Mesenchymal stem cell (in vitro differentiated cells and primary cell): ENCODE measurements around the gene TDRD9.
A peak's percentile ranks its signal among the peaks of the same experiment; 100 is the strongest.

Source experiments
- DNase-seq: peaks from one replicate; pipeline ENCODE4 v3.0.0-alpha.2; 2013
- H2AFZ ChIP-seq: one replicate; pipeline ENCODE4 v1.6.1; 2013; ENCODE audit warnings: low read depth, mild to moderate bottlenecking, control low read depth, inconsistent platforms, low read length, moderate library complexity
- H2AK5ac ChIP-seq: 2 replicates; pipeline ENCODE4 v1.6.1; 2013; ENCODE audit warnings: low read length, moderate library complexity, mild to moderate bottlenecking, inconsistent platforms; ENCODE audit not compliant: severe bottlenecking
- H2BK120ac ChIP-seq: one replicate; pipeline ENCODE4 v1.6.1; 2013; ENCODE audit warnings: low read depth, mild to moderate bottlenecking, inconsistent platforms, low read length, moderate library complexity
- H2BK12ac ChIP-seq, 2 experiments: one replicate each; pipeline ENCODE4 v1.6.1; 2013; ENCODE audit warnings: inconsistent platforms in 2 of 2, low read length in 2 of 2, mild to moderate bottlenecking in 2 of 2, moderate library complexity in 2 of 2, control low read depth in 1 of 2
- H2BK15ac ChIP-seq: one replicate; pipeline ENCODE4 v1.6.1; 2013; ENCODE audit warnings: mild to moderate bottlenecking, low read depth, inconsistent platforms; ENCODE audit not compliant: poor library complexity, severe bottlenecking
- H2BK5ac ChIP-seq: 2 replicates; pipeline ENCODE4 v1.6.1; 2013; ENCODE audit warnings: low read depth, mild to moderate bottlenecking, low read length, control low read depth, inconsistent platforms; ENCODE audit not compliant: poor library complexity, severe bottlenecking
- H3K14ac ChIP-seq, 2 experiments: one replicate each; pipeline ENCODE4 v1.6.1; 2013; ENCODE audit warnings: inconsistent platforms in 2 of 2, low read length in 2 of 2, control low read depth in 1 of 2, mild to moderate bottlenecking in 1 of 2, moderate library complexity in 1 of 2
- H3K18ac ChIP-seq, 2 experiments: one replicate each; pipeline ENCODE4 v1.6.1; 2013; ENCODE audit warnings: inconsistent platforms in 2 of 2, low read length in 2 of 2, control low read depth in 1 of 2, low read depth in 1 of 2, mild to moderate bottlenecking in 1 of 2
- H3K23ac ChIP-seq, 2 experiments: one replicate each; pipeline ENCODE4 v1.6.1; 2013; ENCODE audit warnings: inconsistent platforms in 2 of 2, low read length in 2 of 2, mild to moderate bottlenecking in 2 of 2, moderate library complexity in 2 of 2, control low read depth in 1 of 2
- H3K27ac ChIP-seq: 2 replicates; pipeline ENCODE4 v1.5.1; 2013; ENCODE audit warnings: mild to moderate bottlenecking, moderate library complexity, low read length, control low read depth, inconsistent platforms; ENCODE audit not compliant: poor library complexity, severe bottlenecking
- H3K27me3 ChIP-seq, 2 experiments: 2 replicates each; pipeline versions ENCODE4 v1.6.1 to v1.7.0; 2013; ENCODE audit warnings: low read length in 2 of 2, mild to moderate bottlenecking in 2 of 2, moderate library complexity in 2 of 2, control low read depth in 1 of 2, inconsistent platforms in 1 of 2; ENCODE audit not compliant: control insufficient read depth in 1 of 2, insufficient read depth in 1 of 2
- H3K36me3 ChIP-seq, 2 experiments: 2 replicates each; pipeline versions ENCODE4 v1.6.1 to v1.7.0; 2013; ENCODE audit warnings: low read length in 2 of 2, control low read depth in 1 of 2, inconsistent platforms in 1 of 2, low read depth in 1 of 2, mild to moderate bottlenecking in 1 of 2; ENCODE audit not compliant: insufficient read depth in 2 of 2, control insufficient read depth in 1 of 2
- H3K4ac ChIP-seq, 2 experiments: one replicate each; pipeline ENCODE4 v1.6.1; 2013; ENCODE audit warnings: inconsistent platforms in 2 of 2, low read length in 2 of 2, mild to moderate bottlenecking in 2 of 2, moderate library complexity in 2 of 2, control low read depth in 1 of 2, low read depth in 1 of 2
- H3K4me1 ChIP-seq: 2 replicates; pipeline ENCODE4 v1.6.1; 2013; ENCODE audit warnings: low read depth, low read length, control low read depth; ENCODE audit not compliant: control insufficient read depth, insufficient read depth
- H3K4me2 ChIP-seq: 2 replicates; pipeline ENCODE4 v1.6.1; 2013; ENCODE audit warnings: low read length, mild to moderate bottlenecking, inconsistent platforms; ENCODE audit not compliant: poor library complexity, severe bottlenecking
- H3K4me3 ChIP-seq, 2 experiments: 2 replicates each; pipeline versions ENCODE4 v1.5.1 to v1.7.0; 2013; ENCODE audit warnings: low read length in 2 of 2, mild to moderate bottlenecking in 2 of 2, control low read depth in 1 of 2, low read depth in 1 of 2; ENCODE audit not compliant: insufficient read depth in 1 of 2
- H3K79me1 ChIP-seq: replicated peaks from 2 replicates; pipeline ENCODE4 v1.6.1; 2013; ENCODE audit warnings: mild to moderate bottlenecking, control low read depth, low read length, inconsistent platforms; ENCODE audit not compliant: poor library complexity, severe bottlenecking
- H3K9ac ChIP-seq: 2 replicates; pipeline ENCODE4 v1.7.0; 2013; ENCODE audit warnings: mild to moderate bottlenecking, low read length, moderate library complexity
- H3K9me3 ChIP-seq: 2 replicates; pipeline ENCODE4 v1.7.0; 2013; ENCODE audit warnings: mild to moderate bottlenecking, low read length; ENCODE audit not compliant: control insufficient read depth
- H4K8ac ChIP-seq: one replicate; pipeline ENCODE4 v1.6.1; 2013; ENCODE audit warnings: inconsistent platforms, mild to moderate bottlenecking, low read length, moderate library complexity
- H4K91ac ChIP-seq: one replicate; pipeline ENCODE4 v1.6.1; 2013; ENCODE audit warnings: mild to moderate bottlenecking, low read length, inconsistent platforms
- WGBS: methylation state at CpG from one replicate; pipeline ENCODE4 v1.1.7; 2013; ENCODE audit warnings: mixed read lengths; 5-methylcytosine and 5-hydroxymethylcytosine counted together

Gene TDRD9

GRCh38 chr14:104019806-104020205 lies 91.5 kb downstream of the TDRD9 start:
- H3K9ac ChIP-seq, result no peak overlapping the region
- H3K79me1 ChIP-seq, result no peaks in the 10 kb centered on the region
- no peak overlapping the region for H4K8ac ChIP-seq
- no peak overlapping the region for H2AK5ac ChIP-seq
- H3K9me3 ChIP-seq, result no peaks in the 10 kb centered on the region
- H3K18ac ChIP-seq, result no peak overlapping the region
- H2AFZ ChIP-seq, result no peak overlapping the region
- H2BK5ac ChIP-seq, result no peak overlapping the region
- H3K36me3 ChIP-seq, result no peaks in the 10 kb centered on the region
- H4K91ac ChIP-seq, result no peak overlapping the region
- no peak overlapping the region for H3K23ac ChIP-seq
- no peak for DNase-seq
- H3K4me1 ChIP-seq, result no peaks in the 10 kb centered on the region
- no peak overlapping the region for H2BK120ac ChIP-seq
- no peak overlapping the region for H3K4me3 ChIP-seq
- WGBS, result 65% methylated on average over 7 of the region's 7 CpGs
- no peak overlapping the region for H2BK15ac ChIP-seq
- peaks cover 11 to 20% of the 10 kb centered on the region in 2 experiments for H3K27me3 ChIP-seq
- peak overlapping the region in 1 of 2 experiments; percentile 27 for H3K14ac ChIP-seq
- H3K4me2 ChIP-seq, result no peak overlapping the region
- H3K4ac ChIP-seq, result no peak overlapping the region
- no peak overlapping the region for H2BK12ac ChIP-seq
- H3K27ac ChIP-seq, result no peak overlapping the region

- Histone ChIP-seq H3K79me1 (no peaks in the 10 kb centered on the region), H3K27me3 (peaks cover 11 to 20% of the 10 kb centered on the region in 2 experiments), H2BK12ac (no peak overlapping the region)
Measured at GRCh38 chr14:104020471-104020870, 92.2 kb downstream of the TDRD9 start.

GRCh38 chr14:104023325-104024055 lies 95.2 kb downstream of the TDRD9 start:
- H3K4me2 ChIP-seq, result no peak overlapping the region
- peak overlapping the region in 1 of 2 experiments; percentile 16 for H3K4ac ChIP-seq
- H3K79me1 ChIP-seq, result no peaks in the 10 kb centered on the region
- H4K8ac ChIP-seq, result no peak overlapping the region
- no peak overlapping the region for H4K91ac ChIP-seq
- WGBS, result 87% methylated on average over 1 of the region's 2 CpGs
- no peak overlapping the region for H3K9ac ChIP-seq
- H3K23ac ChIP-seq, result no peak overlapping the region
- DNase-seq, result no peak
- no peak overlapping the region for H3K27ac ChIP-seq
- no peak overlapping the region for H2BK5ac ChIP-seq
- H2AK5ac ChIP-seq, result no peak overlapping the region
- H3K18ac ChIP-seq, result no peak overlapping the region
- no peaks in the 10 kb centered on the region for H3K36me3 ChIP-seq
- no peak overlapping the region for H3K4me3 ChIP-seq
- peak overlapping the region; percentile 27 for H2AFZ ChIP-seq
- H3K4me1 ChIP-seq, result no peaks in the 10 kb centered on the region
- peaks cover 4 to 12% of the 10 kb centered on the region in 2 experiments for H3K27me3 ChIP-seq
- H2BK12ac ChIP-seq, result no peak overlapping the region
- H3K14ac ChIP-seq, result peak overlapping the region in 1 of 2 experiments; percentile 71
- H2BK15ac ChIP-seq, result no peak overlapping the region
- H2BK120ac ChIP-seq, result no peak overlapping the region
- no peaks in the 10 kb centered on the region for H3K9me3 ChIP-seq

More at GRCh38 chr14:104020471-104020870, 92.2 kb downstream of the TDRD9 start:
- Histone ChIP-seq H2BK15ac (no peak overlapping the region), H3K4ac (no peak overlapping the region), H3K9ac (no peak overlapping the region), H3K14ac (no peak overlapping the region), H3K18ac (no peak overlapping the region), H4K91ac (no peak overlapping the region), H3K9me3 (no peaks in the 10 kb centered on the region), H3K23ac (no peak overlapping the region), H2BK120ac (no peak overlapping the region), H3K4me1 (no peaks in the 10 kb centered on the region), H2BK5ac (no peak overlapping the region), H2AK5ac (no peak overlapping the region), H4K8ac (no peak overlapping the region), H3K36me3 (no peaks in the 10 kb centered on the region), H3K27ac (no peak overlapping the region), H3K4me2 (no peak overlapping the region), H3K4me3 (no peak overlapping the region), H2AFZ (no peak overlapping the region)
- WGBS, result 81% methylated on average over 9 of the region's 9 CpGs
- DNase-seq, result no peak

GRCh38 chr14:104025534-104025933 lies 97.3 kb downstream of the TDRD9 start:
- Histone ChIP-seq H3K4me3 (no peak overlapping the region), H2BK5ac (no peak overlapping the region), H3K18ac (no peak overlapping the region), H3K9ac (no peak overlapping the region), H4K91ac (no peak overlapping the region), H2AFZ (no peak overlapping the region), H3K27me3 (peaks cover 4 to 24% of the 10 kb centered on the region in 2 experiments), H2BK15ac (no peak overlapping the region), H3K4me1 (no peaks in the 10 kb centered on the region), H3K27ac (no peak overlapping the region), H3K4ac (no peak overlapping the region), H4K8ac (no peak overlapping the region), H2BK12ac (no peak overlapping the region), H3K23ac (no peak overlapping the region), H3K36me3 (no peaks in the 10 kb centered on the region), H3K4me2 (no peak overlapping the region), H3K79me1 (no peaks in the 10 kb centered on the region), H3K14ac (no peak overlapping the region), H2BK120ac (no peak overlapping the region), H2AK5ac (no peak overlapping the region), H3K9me3 (no peaks in the 10 kb centered on the region)
- WGBS, result 77% methylated on average over 3 of the region's 3 CpGs
- DNase-seq, result no peak
